Loucy (cell line): Measurements from ENCODE around the gene ACAD11.
"Not testable (repeated sequence)": the region's sequence is repeated elsewhere in the genome, so short reads cannot be mapped to it uniquely, and the experiment has no call there.

Experiments used
- H2AFZ ChIP-seq: fragments of 200-600 bp; sonication (generic); 2 replicates; pipeline ENCODE4 v1.6.0; 2016; ENCODE audit warnings: antibody characterized with exemption, mild to moderate bottlenecking, low read length, moderate library complexity
- H3F3A ChIP-seq: fragments of 200-600 bp; 2 replicates; pipeline ENCODE4 v1.6.0; 2016; ENCODE audit warnings: antibody characterized with exemption, low read depth, mild to moderate bottlenecking
- H3K27me3 ChIP-seq: fragments of 200-600 bp; sonication (generic); 2 replicates; pipeline ENCODE4 v1.6.1; 2014; ENCODE audit warnings: low read length, mild to moderate bottlenecking; ENCODE audit not compliant: insufficient read depth, poor library complexity, severe bottlenecking
- H3K36me3 ChIP-seq: fragments of 200-600 bp; sonication (generic); 2 replicates; pipeline ENCODE4 v1.6.1; 2016; ENCODE audit warnings: low read length; ENCODE audit not compliant: insufficient read depth
- H3K4me1 ChIP-seq: fragments of 200-600 bp; sonication (generic); 2 replicates; pipeline ENCODE4 v1.5.1; 2014; ENCODE audit warnings: low read length, mild to moderate bottlenecking; ENCODE audit not compliant: insufficient read depth, poor library complexity, severe bottlenecking
- H3K4me2 ChIP-seq: fragments of 200-600 bp; sonication (generic); 2 replicates; pipeline ENCODE4 v1.6.0; 2014; ENCODE audit warnings: antibody characterized with exemption, low read length, low read depth, mild to moderate bottlenecking; ENCODE audit not compliant: poor library complexity, severe bottlenecking
- H3K4me3 ChIP-seq: fragments of 200-600 bp; sonication (generic); 2 replicates; pipeline ENCODE4 v1.5.1; 2014; ENCODE audit warnings: low read length, mild to moderate bottlenecking, mixed read lengths; ENCODE audit not compliant: poor library complexity, severe bottlenecking
- H3K79me2 ChIP-seq: fragments of 200-600 bp; sonication (generic); 2 replicates; pipeline ENCODE4 v1.6.1; 2014; ENCODE audit warnings: low read length; ENCODE audit not compliant: insufficient read depth
- H3K9ac ChIP-seq: fragments of 200-600 bp; sonication (generic); 2 replicates; pipeline ENCODE4 v1.6.0; 2014; ENCODE audit warnings: mild to moderate bottlenecking, low read depth, low read length, moderate library complexity; ENCODE audit not compliant: poor library complexity, severe bottlenecking
- H3K9me2 ChIP-seq: fragments of 200-600 bp; sonication (generic); replicated peaks from 2 replicates; pipeline ENCODE4 v1.6.1; 2016; ENCODE audit warnings: low read depth, low read length, mixed read lengths
- H3K9me3 ChIP-seq: fragments of 200-600 bp; sonication (generic); 2 replicates; pipeline ENCODE4 v1.6.1; 2014; ENCODE audit warnings: mild to moderate bottlenecking, antibody characterized with exemption, low read length, low read depth; ENCODE audit not compliant: insufficient read depth
- H4K20me1 ChIP-seq: fragments of 200-600 bp; sonication (generic); 2 replicates; pipeline ENCODE4 v1.6.0; 2014; ENCODE audit warnings: antibody characterized with exemption, low read length, mild to moderate bottlenecking; ENCODE audit not compliant: insufficient read depth, poor library complexity, severe bottlenecking
- EZH2phosphoT487 ChIP-seq: fragments of 200-600 bp; IDR thresholded peaks from 2 replicates; pipeline ENCODE4 v1.6.1; 2018; ENCODE audit warnings: antibody characterized with exemption, mild to moderate bottlenecking, moderate library complexity, borderline replicate concordance
- TF ChIP-seq, protein P1 (sequence below): fragments of 200-600 bp; sonication (generic); conservative IDR thresholded peaks from 2 replicates; pipeline ENCODE4 v1.5.1; 2014; ENCODE audit warnings: mild to moderate bottlenecking, antibody characterized with exemption, low read length

The ACAD11 gene

DNA sequence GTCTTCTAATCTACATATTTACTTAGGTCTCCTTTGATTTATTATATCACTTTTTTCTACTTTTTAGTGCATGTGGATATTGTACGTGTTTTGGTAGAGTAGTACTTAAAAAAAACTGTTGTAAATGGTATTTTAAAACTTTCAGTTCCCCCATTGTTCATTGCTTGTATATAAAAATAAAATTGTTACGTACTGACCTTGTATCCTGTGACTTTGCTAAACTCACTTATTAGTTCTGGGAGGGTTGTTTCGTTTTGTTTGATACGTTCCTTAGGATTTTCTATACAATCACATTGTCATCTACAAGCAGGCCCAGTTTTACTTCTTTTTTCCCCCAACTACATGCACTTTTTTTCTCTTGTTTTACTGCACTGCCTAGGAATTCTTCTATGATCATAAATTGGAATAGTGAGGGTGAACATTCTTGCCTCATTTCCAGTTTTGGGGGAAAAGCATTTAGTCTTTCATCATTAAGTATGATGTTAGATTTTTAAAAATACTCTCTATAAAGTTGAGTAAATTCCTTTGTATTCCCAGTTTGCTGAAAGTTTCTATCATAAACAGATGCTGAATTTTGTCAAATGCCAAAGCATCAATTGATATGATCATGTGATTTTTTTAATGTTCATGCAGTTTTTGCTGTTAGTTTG, 96.1 kb downstream of the ACAD11 start:
- no peaks in the 10 kb centered on the region for H3K9me3 ChIP-seq
- H3K4me3 ChIP-seq, result no peak overlapping the region
- no peaks in the 10 kb centered on the region for H3K4me1 ChIP-seq
- no peaks in the 10 kb centered on the region for H3K79me2 ChIP-seq
- no peaks in the 10 kb centered on the region for H3K9me2 ChIP-seq
- no peak overlapping the region for H2AFZ ChIP-seq
- no peaks in the 10 kb centered on the region for H3F3A ChIP-seq
- no peaks in the 10 kb centered on the region for H3K27me3 ChIP-seq
- H3K4me2 ChIP-seq, result no peak overlapping the region
- no peak for TF ChIP-seq EZH2phosphoT487
- H4K20me1 ChIP-seq, result no peaks in the 10 kb centered on the region
- H3K36me3 ChIP-seq, result no peaks in the 10 kb centered on the region
- H3K9ac ChIP-seq, result no peak overlapping the region

DNA sequence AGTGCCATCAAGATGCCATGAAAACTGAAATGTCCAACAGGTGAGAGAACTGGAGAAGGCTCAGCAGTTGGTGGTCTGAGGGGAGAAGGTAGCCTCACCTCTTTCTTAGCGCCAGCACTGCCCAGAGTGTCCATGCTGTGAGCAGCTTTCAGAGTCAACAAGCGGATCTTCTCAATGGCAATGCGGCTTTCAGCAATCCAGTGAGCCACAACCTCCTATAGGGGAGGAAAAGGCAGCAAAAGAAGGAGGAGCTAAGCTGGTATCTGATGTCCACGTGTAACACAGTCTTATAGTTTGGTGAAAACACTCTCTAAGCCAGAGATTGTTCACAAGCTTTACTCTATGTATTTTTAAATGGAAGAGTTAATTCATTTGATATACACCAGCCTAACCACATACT, 98.6 kb downstream of the ACAD11 start:
- Histone ChIP-seq H3K27me3 (no peaks in the 10 kb centered on the region), H4K20me1 (no peaks in the 10 kb centered on the region), H3K9ac (no peak overlapping the region), H3K9me3 (no peaks in the 10 kb centered on the region), H2AFZ (no peak overlapping the region), H3K9me2 (no peaks in the 10 kb centered on the region), H3F3A (no peaks in the 10 kb centered on the region), H3K36me3 (no peaks in the 10 kb centered on the region), H3K79me2 (no peaks in the 10 kb centered on the region), H3K4me3 (no peak overlapping the region), H3K4me2 (no peak overlapping the region), H3K4me1 (no peaks in the 10 kb centered on the region)
- no peak for TF ChIP-seq EZH2phosphoT487
- TF ChIP-seq, protein P1, sequence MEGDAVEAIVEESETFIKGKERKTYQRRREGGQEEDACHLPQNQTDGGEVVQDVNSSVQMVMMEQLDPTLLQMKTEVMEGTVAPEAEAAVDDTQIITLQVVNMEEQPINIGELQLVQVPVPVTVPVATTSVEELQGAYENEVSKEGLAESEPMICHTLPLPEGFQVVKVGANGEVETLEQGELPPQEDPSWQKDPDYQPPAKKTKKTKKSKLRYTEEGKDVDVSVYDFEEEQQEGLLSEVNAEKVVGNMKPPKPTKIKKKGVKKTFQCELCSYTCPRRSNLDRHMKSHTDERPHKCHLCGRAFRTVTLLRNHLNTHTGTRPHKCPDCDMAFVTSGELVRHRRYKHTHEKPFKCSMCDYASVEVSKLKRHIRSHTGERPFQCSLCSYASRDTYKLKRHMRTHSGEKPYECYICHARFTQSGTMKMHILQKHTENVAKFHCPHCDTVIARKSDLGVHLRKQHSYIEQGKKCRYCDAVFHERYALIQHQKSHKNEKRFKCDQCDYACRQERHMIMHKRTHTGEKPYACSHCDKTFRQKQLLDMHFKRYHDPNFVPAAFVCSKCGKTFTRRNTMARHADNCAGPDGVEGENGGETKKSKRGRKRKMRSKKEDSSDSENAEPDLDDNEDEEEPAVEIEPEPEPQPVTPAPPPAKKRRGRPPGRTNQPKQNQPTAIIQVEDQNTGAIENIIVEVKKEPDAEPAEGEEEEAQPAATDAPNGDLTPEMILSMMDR, result no peak

DNA sequence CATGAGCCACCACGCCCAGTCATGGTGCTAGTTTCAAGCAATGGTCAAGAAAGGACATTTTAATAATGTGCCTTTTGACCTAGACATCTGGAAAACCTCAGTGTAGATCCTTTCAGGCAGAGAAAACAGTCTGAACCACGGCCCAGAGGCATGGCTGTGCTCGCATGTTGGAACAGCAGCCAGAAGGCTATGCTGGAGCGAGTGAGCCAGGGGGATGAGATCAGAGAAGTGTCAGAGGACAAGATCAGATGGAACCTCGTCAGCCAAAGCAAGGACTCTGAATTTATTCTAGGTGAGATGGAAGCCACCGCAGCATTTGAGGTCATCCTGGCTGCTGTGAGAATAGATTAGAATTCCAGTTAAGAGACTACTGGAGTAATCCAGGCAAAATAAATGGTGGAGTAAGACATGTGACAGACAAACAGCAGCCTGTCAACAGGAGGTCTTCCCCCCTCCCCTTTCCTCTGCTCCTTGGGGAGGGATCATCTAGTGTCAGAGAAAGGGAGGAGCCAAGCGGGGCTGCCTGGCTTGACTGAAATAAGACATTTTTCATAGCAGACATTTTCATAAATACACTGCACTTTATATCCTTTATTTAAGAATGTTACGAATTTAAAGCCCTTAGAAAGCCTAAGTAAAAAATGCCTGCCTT, 103.0 kb downstream of the ACAD11 start:
- H4K20me1 ChIP-seq, result no peaks in the 10 kb centered on the region
- H3F3A ChIP-seq, result no peaks in the 10 kb centered on the region
- no peaks in the 10 kb centered on the region for H3K9me3 ChIP-seq
- no peak overlapping the region for H2AFZ ChIP-seq
- H3K4me1 ChIP-seq, result no peaks in the 10 kb centered on the region
- no peak overlapping the region for H3K9ac ChIP-seq
- H3K4me3 ChIP-seq, result no peak overlapping the region
- no peaks in the 10 kb centered on the region for H3K79me2 ChIP-seq
- TF ChIP-seq EZH2phosphoT487, result no peak
- TF ChIP-seq, protein P1, result no peak
- no peaks in the 10 kb centered on the region for H3K27me3 ChIP-seq
- no peak overlapping the region for H3K4me2 ChIP-seq
- H3K36me3 ChIP-seq, result no peaks in the 10 kb centered on the region
- no peaks in the 10 kb centered on the region for H3K9me2 ChIP-seq

DNA sequence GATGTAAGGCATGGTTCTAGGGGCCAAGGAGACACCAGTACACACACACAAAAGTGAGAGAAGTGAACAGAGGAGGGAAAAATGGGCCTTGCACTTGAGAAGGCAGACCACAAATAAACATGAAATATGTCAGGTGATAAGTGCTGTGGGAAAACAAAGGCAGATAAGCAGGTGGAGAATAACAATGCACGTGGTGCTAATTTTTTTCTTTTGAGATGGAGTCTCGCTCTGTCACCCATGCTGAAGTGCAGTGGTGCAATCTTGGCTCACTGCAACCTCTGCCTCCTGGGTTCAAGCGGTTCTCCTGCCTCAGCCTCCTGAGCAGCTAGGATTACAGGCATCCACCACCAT, 103.6 kb downstream of the ACAD11 start:
- H3K27me3 ChIP-seq, H3K4me1 ChIP-seq, H3K4me3 ChIP-seq, H4K20me1 ChIP-seq, H3K9ac ChIP-seq, H3K79me2 ChIP-seq, H2AFZ ChIP-seq, H3K9me2 ChIP-seq, H3K9me3 ChIP-seq, H3F3A ChIP-seq, H3K4me2 ChIP-seq, H3K36me3 ChIP-seq: not testable (repeated sequence)
